H9 (cell line): ENCODE measurements around the gene GCGR. TPM values are rescaled to one million over a fixed set of nuclear protein-coding genes. Genes with fewer than 3 reads are reported as not detected.

Experiments used
- DNase-seq: peaks from one replicate; pipeline ENCODE4 v3.0.0-alpha.2; 2017
- H2AFZ ChIP-seq: one replicate; pipeline ENCODE4 v1.6.1; 2013; ENCODE audit warnings: mild to moderate bottlenecking, low read length, control low read depth, moderate library complexity
- H2AK5ac ChIP-seq: 2 replicates; pipeline ENCODE4 v1.6.1; 2013; ENCODE audit warnings: low read length, control low read depth, mixed read lengths; ENCODE audit not compliant: insufficient read length
- H2BK120ac ChIP-seq: one replicate; pipeline ENCODE4 v1.6.1; 2013; ENCODE audit warnings: low read depth, mild to moderate bottlenecking, low read length, control low read depth, inconsistent platforms; ENCODE audit not compliant: poor library complexity, severe bottlenecking
- H2BK12ac ChIP-seq: 2 replicates; pipeline ENCODE4 v1.6.1; 2013; ENCODE audit warnings: low read length, control low read depth, mixed read lengths, low read depth; ENCODE audit not compliant: insufficient read length
- H2BK15ac ChIP-seq: 2 replicates; pipeline ENCODE4 v1.6.1; 2013; ENCODE audit warnings: low read depth, low read length, control low read depth
- H2BK20ac ChIP-seq: one replicate; pipeline ENCODE4 v1.6.1; 2013; ENCODE audit warnings: low read depth, mild to moderate bottlenecking, low read length, control low read depth, inconsistent platforms; ENCODE audit not compliant: poor library complexity, severe bottlenecking
- H2BK5ac ChIP-seq: 2 replicates; pipeline ENCODE4 v1.6.1; 2013; ENCODE audit warnings: low read length, control low read depth, mixed read lengths; ENCODE audit not compliant: insufficient read length
- H3K14ac ChIP-seq: 2 replicates; pipeline ENCODE4 v1.6.1; 2013; ENCODE audit warnings: low read length, control low read depth; ENCODE audit not compliant: insufficient read depth
- H3K18ac ChIP-seq: 2 replicates; pipeline ENCODE4 v1.6.1; 2013; ENCODE audit warnings: low read depth, mild to moderate bottlenecking, mixed read lengths, low read length, control low read depth; ENCODE audit not compliant: insufficient read length
- H3K23ac ChIP-seq: 2 replicates; pipeline ENCODE4 v1.6.1; 2013; ENCODE audit warnings: low read length, control low read depth, mixed read lengths, low read depth; ENCODE audit not compliant: insufficient read length
- H3K23me2 ChIP-seq: 2 replicates; pipeline ENCODE4 v1.6.1; 2013; ENCODE audit warnings: low read depth, mild to moderate bottlenecking, mixed read lengths, low read length, control low read depth; ENCODE audit not compliant: insufficient read length, poor library complexity, severe bottlenecking
- H3K27ac ChIP-seq: 2 replicates; pipeline ENCODE4 v1.5.1; 2013; ENCODE audit warnings: low read length, control low read depth, mixed read lengths, low read depth; ENCODE audit not compliant: insufficient read length
- H3K27me3 ChIP-seq: 2 replicates; pipeline ENCODE4 v1.6.1; 2013; ENCODE audit warnings: low read length, control low read depth, inconsistent platforms; ENCODE audit not compliant: insufficient read depth
- H3K4ac ChIP-seq: 2 replicates; pipeline ENCODE4 v1.6.1; 2013; ENCODE audit warnings: low read depth, mild to moderate bottlenecking, control low read depth, inconsistent platforms, low read length, moderate library complexity
- H3K4me1 ChIP-seq: 2 replicates; pipeline ENCODE4 v1.6.1; 2013; ENCODE audit warnings: low read length, control low read depth, inconsistent platforms; ENCODE audit not compliant: insufficient read depth
- H3K4me2 ChIP-seq: 2 replicates; pipeline ENCODE4 v1.6.1; 2013; ENCODE audit warnings: low read length, control low read depth, mixed read lengths; ENCODE audit not compliant: insufficient read length, insufficient read depth
- H3K56ac ChIP-seq: 2 replicates; pipeline ENCODE4 v1.6.1; 2013; ENCODE audit warnings: low read depth, mild to moderate bottlenecking, mixed read lengths, low read length, control low read depth; ENCODE audit not compliant: insufficient read length
- H3K79me1 ChIP-seq: 2 replicates; pipeline ENCODE4 v1.6.1; 2013; ENCODE audit warnings: low read depth, mild to moderate bottlenecking, moderate library complexity, low read length, control low read depth, inconsistent platforms; ENCODE audit not compliant: insufficient read depth, poor library complexity, severe bottlenecking
- H3K79me2 ChIP-seq: 2 replicates; pipeline ENCODE4 v1.6.1; 2013; ENCODE audit warnings: low read length, control low read depth, inconsistent platforms; ENCODE audit not compliant: insufficient read depth
- H3K9ac ChIP-seq: 2 replicates; pipeline ENCODE4 v1.6.1; 2013; ENCODE audit warnings: low read length, control low read depth, mixed read lengths; ENCODE audit not compliant: insufficient read length; ENCODE audit errors: extremely low read depth
- H3K9me3 ChIP-seq: one replicate; pipeline ENCODE4 v1.6.1; 2013; ENCODE audit warnings: low read depth, low read length, inconsistent platforms; ENCODE audit not compliant: control insufficient read depth
- H3T11ph ChIP-seq: one replicate; pipeline ENCODE4 v1.6.1; 2013; ENCODE audit warnings: mild to moderate bottlenecking, low read length, control low read depth, inconsistent platforms
- H4K20me1 ChIP-seq: one replicate; pipeline ENCODE4 v1.6.1; 2013; ENCODE audit not compliant: control insufficient read depth, insufficient read length, insufficient read depth
- H4K5ac ChIP-seq: 2 replicates; pipeline ENCODE4 v1.6.1; 2013; ENCODE audit warnings: low read depth, mild to moderate bottlenecking, mixed read lengths, low read length, control low read depth; ENCODE audit not compliant: insufficient read length
- H4K8ac ChIP-seq: replicated peaks from 2 replicates; pipeline ENCODE4 v1.6.1; 2013; ENCODE audit warnings: low read length, control low read depth, mixed read lengths, low read depth; ENCODE audit not compliant: insufficient read length
- H4K91ac ChIP-seq: 2 replicates; pipeline ENCODE4 v1.6.1; 2013; ENCODE audit warnings: low read depth, mild to moderate bottlenecking, moderate library complexity, mixed read lengths, low read length, control low read depth; ENCODE audit not compliant: insufficient read length
- H3K27ac Mint-ChIP-seq, 3 experiments: 2 replicates in 2 of 3; 3 replicates in 1 of 3; pipeline ENCODE4 v1.8.0; 2020 to 2021; ENCODE audit warnings: mixed read lengths in 3 of 3, mild to moderate bottlenecking in 1 of 3, moderate library complexity in 1 of 3
- H3K27me3 Mint-ChIP-seq: 2 replicates; pipeline ENCODE4 v1.8.0; 2021; ENCODE audit warnings: low read depth, mild to moderate bottlenecking, moderate library complexity, mixed read lengths
- H3K36me3 Mint-ChIP-seq, 3 experiments: 2 replicates in 2 of 3; 3 replicates in 1 of 3; pipeline ENCODE4 v1.8.0; 2020 to 2021; ENCODE audit warnings: low read depth in 3 of 3, mixed read lengths in 3 of 3; ENCODE audit not compliant: insufficient read depth in 1 of 3
- H3K4me1 Mint-ChIP-seq, 2 experiments: 2 replicates each; pipeline ENCODE4 v1.8.0; 2020; ENCODE audit warnings: mixed read lengths in 2 of 2
- H3K4me3 Mint-ChIP-seq, 2 experiments: 2 replicates in 1 of 2; 3 replicates in 1 of 2; pipeline ENCODE4 v1.8.0; 2020 to 2021; ENCODE audit warnings: mild to moderate bottlenecking in 2 of 2, mixed read lengths in 2 of 2, moderate library complexity in 1 of 2
- H3K9me3 Mint-ChIP-seq, 2 experiments: 2 replicates in 1 of 2; 3 replicates in 1 of 2; pipeline ENCODE4 v1.8.0; 2020; ENCODE audit warnings: mild to moderate bottlenecking in 2 of 2, mixed read lengths in 2 of 2, moderate library complexity in 1 of 2
- WGBS: extraction: QIAGEN DNeasy Blood & Tissue Kit; methylation state at CpG from one replicate; pipeline ENCODE4 v1.1.7; 2013; ENCODE audit warnings: missing lambda C conversion rate, low lambda C conversion rate, mixed read lengths; ENCODE audit not compliant: insufficient read length; ENCODE audit errors: extremely low coverage; 5-methylcytosine and 5-hydroxymethylcytosine counted together
- total RNA-seq: library from RNA; stranded (reverse); gene quantifications from 2 replicates; pipeline ENCODE4 v1.2.1, GENCODE V29; 2021
- TF ChIP-seq, protein P1 (sequence below): fragments of 200-600 bp; sonication (generic); conservative IDR thresholded peaks from 3 replicates; pipeline ENCODE4 v1.8.0; 2021; ENCODE audit warnings: antibody characterized with exemption, mild to moderate bottlenecking

The GCGR gene
- total RNA-seq, 1 experiment from 2014 or later = 0.24 TPM

DNA sequence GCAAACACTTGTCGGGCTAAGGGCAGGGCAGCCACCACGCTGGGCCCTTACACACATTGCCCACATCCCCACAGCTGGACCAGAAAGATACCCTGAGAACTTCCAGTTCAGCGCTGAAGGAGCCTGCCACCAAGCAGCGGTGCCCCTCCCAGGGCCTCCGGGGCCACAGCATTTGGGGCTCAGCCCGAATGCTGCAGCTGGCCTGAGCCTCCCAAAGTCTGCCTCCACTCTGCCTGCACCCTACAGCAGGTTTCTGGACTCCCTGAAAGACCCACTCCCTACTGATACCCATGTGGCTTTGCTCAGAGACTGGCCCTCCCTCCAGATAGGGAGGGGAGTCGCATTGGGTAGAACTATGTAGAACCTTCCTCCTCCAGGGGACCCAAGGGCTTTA is 27.6 kb downstream of the GCGR start:
- Mint-ChIP-seq H3K4me1 (peaks cover 13 to 17% of the 10 kb centered on the region in 2 experiments), H3K27me3 (no peaks in the 10 kb centered on the region; the same call in 1 of the 2 replicates), H3K9me3 (no peaks in the 10 kb centered on the region), H3K27ac (no peak overlapping the region), H3K4me3 (peak overlapping the region; percentile 82 to 91), H3K36me3 (peaks cover 0 to 6% (median 0%) of the 10 kb centered on the region in 3 experiments; a peak in 4 of 7 replicates)
- Histone ChIP-seq H2AFZ (no peak overlapping the region), H3K27me3 (no peaks in the 10 kb centered on the region), H3K23ac (no peak overlapping the region), H3K18ac (no peak overlapping the region), H3T11ph (no peak overlapping the region), H3K4me2 (peak overlapping the region; percentile 69), H3K9me3 (no peaks in the 10 kb centered on the region), H4K20me1 (no peaks in the 10 kb centered on the region), H2BK15ac (no peak overlapping the region), H3K14ac (no peak overlapping the region), H3K4me1 (peaks cover 3% of the 10 kb centered on the region; the same call in 1 of the 2 replicates), H2AK5ac (no peak overlapping the region), H2BK12ac (no peak overlapping the region), H4K8ac (no peak overlapping the region), H3K56ac (no peak overlapping the region), H4K91ac (no peak overlapping the region), H3K79me1 (peaks cover 7% of the 10 kb centered on the region), H2BK120ac (no peak overlapping the region), H2BK5ac (no peak overlapping the region), H4K5ac (no peak overlapping the region), H3K9ac (no peak overlapping the region), H3K27ac (no peak overlapping the region), H2BK20ac (no peak overlapping the region), H3K4ac (no peak overlapping the region), H3K79me2 (peaks cover 6% of the 10 kb centered on the region; the same call in 1 of the 2 replicates), H3K23me2 (peaks cover 17% of the 10 kb centered on the region)
- TF ChIP-seq, protein P1, sequence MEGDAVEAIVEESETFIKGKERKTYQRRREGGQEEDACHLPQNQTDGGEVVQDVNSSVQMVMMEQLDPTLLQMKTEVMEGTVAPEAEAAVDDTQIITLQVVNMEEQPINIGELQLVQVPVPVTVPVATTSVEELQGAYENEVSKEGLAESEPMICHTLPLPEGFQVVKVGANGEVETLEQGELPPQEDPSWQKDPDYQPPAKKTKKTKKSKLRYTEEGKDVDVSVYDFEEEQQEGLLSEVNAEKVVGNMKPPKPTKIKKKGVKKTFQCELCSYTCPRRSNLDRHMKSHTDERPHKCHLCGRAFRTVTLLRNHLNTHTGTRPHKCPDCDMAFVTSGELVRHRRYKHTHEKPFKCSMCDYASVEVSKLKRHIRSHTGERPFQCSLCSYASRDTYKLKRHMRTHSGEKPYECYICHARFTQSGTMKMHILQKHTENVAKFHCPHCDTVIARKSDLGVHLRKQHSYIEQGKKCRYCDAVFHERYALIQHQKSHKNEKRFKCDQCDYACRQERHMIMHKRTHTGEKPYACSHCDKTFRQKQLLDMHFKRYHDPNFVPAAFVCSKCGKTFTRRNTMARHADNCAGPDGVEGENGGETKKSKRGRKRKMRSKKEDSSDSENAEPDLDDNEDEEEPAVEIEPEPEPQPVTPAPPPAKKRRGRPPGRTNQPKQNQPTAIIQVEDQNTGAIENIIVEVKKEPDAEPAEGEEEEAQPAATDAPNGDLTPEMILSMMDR = no peak
- no peak for DNase-seq
- no CpG with 5 or more reads among the region's 7 CpGs for WGBS
